Skeletal muscle tissue (tissue), 4 donors: Measurements from ENCODE around the gene NDUFS7. TPM values are rescaled to one million over a fixed set of nuclear protein-coding genes. Genes with fewer than 3 reads are reported as not detected.

ENCODE experiments used
- H3K27ac ChIP-seq: one replicate; pipeline ENCODE4 v1.7.0; 2013; ENCODE audit warnings: mild to moderate bottlenecking, low read depth, low read length, inconsistent platforms
- H3K27me3 ChIP-seq, 3 donors: one replicate each; pipeline ENCODE4 v1.7.0; 2013; ENCODE audit warnings: low read length in 3 of 3; ENCODE audit not compliant: control insufficient read depth in 3 of 3, insufficient read depth in 3 of 3
- H3K36me3 ChIP-seq, 3 donors: one replicate each; pipeline ENCODE4 v1.7.0; 2013; ENCODE audit warnings: low read length in 3 of 3; ENCODE audit not compliant: control insufficient read depth in 3 of 3, insufficient read depth in 3 of 3
- H3K4me1 ChIP-seq, 3 donors: one replicate each; pipeline ENCODE4 v1.7.0; 2013; ENCODE audit warnings: low read length in 3 of 3, mild to moderate bottlenecking in 3 of 3; ENCODE audit not compliant: control insufficient read depth in 3 of 3, insufficient read depth in 3 of 3
- H3K4me3 ChIP-seq, 3 donors: one replicate each; pipeline ENCODE4 v1.7.0; 2013; ENCODE audit warnings: low read length in 3 of 3
- H3K9ac ChIP-seq, 3 donors: one replicate each; pipeline ENCODE4 v1.7.0; 2013; ENCODE audit warnings: low read length in 3 of 3, mild to moderate bottlenecking in 3 of 3, moderate library complexity in 2 of 3, low read depth in 1 of 3
- H3K9me3 ChIP-seq, 3 donors: one replicate each; pipeline ENCODE4 v1.7.0; 2013; ENCODE audit warnings: low read length in 3 of 3; ENCODE audit not compliant: control insufficient read depth in 3 of 3
- total RNA-seq: library from RNA; depleted of rRNA; stranded (reverse); fragments of >200 nt; gene quantifications from one replicate; pipeline ENCODE4 v1.2.3, GENCODE V29; 2014
- donor health status: Osteomylitis.

The NDUFS7 gene
- total RNA-seq, 1 donor from 2014 or later = 43.3 TPM

GRCh38 chr19:1409204-1410005 is 25.7 kb downstream of the NDUFS7 start:
- Histone ChIP-seq H3K9me3 (no peaks in the 10 kb centered on the region), H3K27ac (peak overlapping the region; percentile 89), H3K4me1 (peaks cover 56 to 63% (median 59%) of the 10 kb centered on the region in 3 donors), H3K9ac (peak overlapping the region; percentile 89 to 93 (median 92)), H3K4me3 (peak overlapping the region; percentile 74 to 78 (median 76)), H3K36me3 (peaks cover 0 to 7% (median 4%) of the 10 kb centered on the region in 3 donors), H3K27me3 (no peaks in the 10 kb centered on the region)

- H3K9me3 ChIP-seq = no peaks in the 10 kb centered on the region
- peaks cover 61 to 69% (median 64%) of the 10 kb centered on the region in 3 donors for H3K4me1 ChIP-seq
- H3K27ac ChIP-seq = peak overlapping the region; percentile 89
- no peaks in the 10 kb centered on the region for H3K27me3 ChIP-seq
- peak overlapping the region; percentile 41 to 74 (median 59) for H3K4me3 ChIP-seq
- peaks cover 0 to 7% (median 4%) of the 10 kb centered on the region in 3 donors for H3K36me3 ChIP-seq
- H3K9ac ChIP-seq = peak overlapping the region; percentile 63 to 93 (median 64)
These were observed 26.6 kb downstream of the NDUFS7 start for GRCh38 chr19:1410136-1410786.

- peaks cover 67 to 74% (median 70%) of the 10 kb centered on the region in 3 donors for H3K4me1 ChIP-seq
- peak overlapping the region; percentile 37 to 93 (median 64) for H3K9ac ChIP-seq
- peaks cover 0 to 7% (median 4%) of the 10 kb centered on the region in 3 donors for H3K36me3 ChIP-seq
- H3K9me3 ChIP-seq = no peaks in the 10 kb centered on the region
- H3K27ac ChIP-seq = peak overlapping the region; percentile 89
- H3K27me3 ChIP-seq = no peaks in the 10 kb centered on the region
- peak overlapping the region in 1 of 3 donors; percentile 49 for H3K4me3 ChIP-seq
These were observed 27.1 kb downstream of the NDUFS7 start for GRCh38 chr19:1410789-1411188.

GRCh38 chr19:1411255-1412191 is 27.8 kb downstream of the NDUFS7 start:
- peak overlapping the region; percentile 89 for H3K27ac ChIP-seq
- peak overlapping the region; percentile 37 to 93 (median 64) for H3K9ac ChIP-seq
- peaks cover 72 to 82% (median 76%) of the 10 kb centered on the region in 3 donors for H3K4me1 ChIP-seq
- H3K27me3 ChIP-seq = no peaks in the 10 kb centered on the region
- H3K9me3 ChIP-seq = no peaks in the 10 kb centered on the region
- H3K4me3 ChIP-seq = peak overlapping the region in 2 of 3 donors; percentile 40 to 49
- peaks cover 0 to 7% (median 6%) of the 10 kb centered on the region in 3 donors for H3K36me3 ChIP-seq

GRCh38 chr19:1412323-1412923 is 28.7 kb downstream of the NDUFS7 start:
- no peaks in the 10 kb centered on the region for H3K9me3 ChIP-seq
- H3K36me3 ChIP-seq = peaks cover 5 to 7% (median 6%) of the 10 kb centered on the region in 3 donors
- peak overlapping the region in 1 of 3 donors; percentile 45 for H3K9ac ChIP-seq
- H3K27me3 ChIP-seq = no peaks in the 10 kb centered on the region
- peak overlapping the region; percentile 89 for H3K27ac ChIP-seq
- peak overlapping the region in 1 of 3 donors; percentile 22 for H3K4me3 ChIP-seq
- peaks cover 79 to 87% (median 81%) of the 10 kb centered on the region in 3 donors for H3K4me1 ChIP-seq

GRCh38 chr19:1412995-1413800 is 29.5 kb downstream of the NDUFS7 start:
- H3K4me1 ChIP-seq = peaks cover 87 to 95% (median 89%) of the 10 kb centered on the region in 3 donors
- H3K9ac ChIP-seq = peak overlapping the region in 2 of 3 donors; percentile 16 to 45
- H3K27me3 ChIP-seq = no peaks in the 10 kb centered on the region
- H3K36me3 ChIP-seq = peaks cover 5 to 9% (median 7%) of the 10 kb centered on the region in 3 donors
- peak overlapping the region; percentile 47 for H3K27ac ChIP-seq
- no peak overlapping the region for H3K4me3 ChIP-seq
- H3K9me3 ChIP-seq = no peaks in the 10 kb centered on the region

- no peaks in the 10 kb centered on the region for H3K9me3 ChIP-seq
- H3K27ac ChIP-seq = peak overlapping the region; percentile 45
- peak overlapping the region; percentile 47 to 70 (median 50) for H3K9ac ChIP-seq
- peak overlapping the region in 2 of 3 donors; percentile 23 to 54 for H3K4me3 ChIP-seq
- H3K36me3 ChIP-seq = peaks cover 24 to 27% (median 24%) of the 10 kb centered on the region in 3 donors
- H3K27me3 ChIP-seq = no peaks in the 10 kb centered on the region
- peaks cover 66 to 84% (median 78%) of the 10 kb centered on the region in 3 donors for H3K4me1 ChIP-seq
These were observed 32.5 kb downstream of the NDUFS7 start for GRCh38 chr19:1416014-1416841.

GRCh38 chr19:1417145-1417544 is 33.4 kb downstream of the NDUFS7 start:
- peak overlapping the region; percentile 45 for H3K27ac ChIP-seq
- H3K9me3 ChIP-seq = no peaks in the 10 kb centered on the region
- H3K27me3 ChIP-seq = no peaks in the 10 kb centered on the region
- H3K9ac ChIP-seq = peak overlapping the region in 2 of 3 donors; percentile 17 to 54
- H3K36me3 ChIP-seq = peaks cover 33 to 36% (median 33%) of the 10 kb centered on the region in 3 donors
- H3K4me3 ChIP-seq = peak overlapping the region in 2 of 3 donors; percentile 37 to 56
- peaks cover 57 to 77% (median 73%) of the 10 kb centered on the region in 3 donors for H3K4me1 ChIP-seq
